Nephron progenitor cell (in vitro differentiated cells): ENCODE measurements around the gene FNDC3B.

ENCODE experiments used
- DNase-seq: peaks from one replicate; pipeline ENCODE4 v3.0.0; 2021
- H3K27ac Mint-ChIP-seq: 2 replicates; pipeline ENCODE4 v1.8.0; 2021; ENCODE audit warnings: mild to moderate bottlenecking, moderate library complexity, mixed read lengths
- H3K27me3 Mint-ChIP-seq: 2 replicates; pipeline ENCODE4 v1.8.0; 2021; ENCODE audit warnings: mild to moderate bottlenecking, low read depth, mixed read lengths; ENCODE audit not compliant: poor library complexity
- H3K36me3 Mint-ChIP-seq: 2 replicates; pipeline ENCODE4 v1.8.0; 2021; ENCODE audit warnings: low read depth, mixed read lengths
- H3K4me1 Mint-ChIP-seq: 2 replicates; pipeline ENCODE4 v1.8.0; 2021; ENCODE audit warnings: mixed read lengths
- H3K4me3 Mint-ChIP-seq: 2 replicates; pipeline ENCODE4 v1.8.0; 2021; ENCODE audit warnings: mild to moderate bottlenecking, moderate library complexity, mixed read lengths
- H3K9me3 Mint-ChIP-seq: 2 replicates; pipeline ENCODE4 v1.8.0; 2021; ENCODE audit warnings: mild to moderate bottlenecking, moderate library complexity, mixed read lengths
- TF ChIP-seq, protein P1 (sequence below): fragments of 200-600 bp; sonication (generic); IDR thresholded peaks from 2 replicates; pipeline ENCODE4 v1.5.0; 2021; ENCODE audit warnings: antibody characterized with exemption

Gene FNDC3B

DNA sequence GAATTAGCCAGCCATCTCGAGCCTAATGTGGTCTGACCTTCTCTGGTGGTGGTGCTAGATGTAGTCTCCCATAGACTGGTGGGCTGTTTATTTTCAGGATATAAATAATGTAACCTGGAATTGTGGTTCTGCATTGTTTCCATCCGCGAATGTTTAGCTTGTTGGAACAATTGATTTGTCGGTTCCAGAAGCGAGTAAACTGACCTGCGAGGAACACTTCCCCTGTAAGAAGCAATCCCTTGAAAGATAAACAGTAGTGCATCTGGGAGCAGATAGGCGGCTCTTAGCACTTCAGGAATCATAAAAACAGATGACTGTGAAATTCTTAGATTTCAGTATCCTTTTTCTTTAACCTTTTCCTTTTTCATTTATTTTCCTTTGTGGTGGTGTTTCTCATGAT is 251.1 kb downstream of the FNDC3B start:
- peaks cover 54% of the 10 kb centered on the region for H3K4me1 Mint-ChIP-seq
- TF ChIP-seq, protein P1, sequence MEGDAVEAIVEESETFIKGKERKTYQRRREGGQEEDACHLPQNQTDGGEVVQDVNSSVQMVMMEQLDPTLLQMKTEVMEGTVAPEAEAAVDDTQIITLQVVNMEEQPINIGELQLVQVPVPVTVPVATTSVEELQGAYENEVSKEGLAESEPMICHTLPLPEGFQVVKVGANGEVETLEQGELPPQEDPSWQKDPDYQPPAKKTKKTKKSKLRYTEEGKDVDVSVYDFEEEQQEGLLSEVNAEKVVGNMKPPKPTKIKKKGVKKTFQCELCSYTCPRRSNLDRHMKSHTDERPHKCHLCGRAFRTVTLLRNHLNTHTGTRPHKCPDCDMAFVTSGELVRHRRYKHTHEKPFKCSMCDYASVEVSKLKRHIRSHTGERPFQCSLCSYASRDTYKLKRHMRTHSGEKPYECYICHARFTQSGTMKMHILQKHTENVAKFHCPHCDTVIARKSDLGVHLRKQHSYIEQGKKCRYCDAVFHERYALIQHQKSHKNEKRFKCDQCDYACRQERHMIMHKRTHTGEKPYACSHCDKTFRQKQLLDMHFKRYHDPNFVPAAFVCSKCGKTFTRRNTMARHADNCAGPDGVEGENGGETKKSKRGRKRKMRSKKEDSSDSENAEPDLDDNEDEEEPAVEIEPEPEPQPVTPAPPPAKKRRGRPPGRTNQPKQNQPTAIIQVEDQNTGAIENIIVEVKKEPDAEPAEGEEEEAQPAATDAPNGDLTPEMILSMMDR = no peak
- H3K27me3 Mint-ChIP-seq = no peaks in the 10 kb centered on the region
- H3K36me3 Mint-ChIP-seq = peaks cover 60% of the 10 kb centered on the region
- peak overlapping the region; percentile 43 for H3K27ac Mint-ChIP-seq
- DNase-seq = no peak
- H3K4me3 Mint-ChIP-seq = no peak overlapping the region
- no peaks in the 10 kb centered on the region for H3K9me3 Mint-ChIP-seq

GRCh38 chr3:172291650-172292049 is 252.3 kb downstream of the FNDC3B start:
- no peak overlapping the region for H3K4me3 Mint-ChIP-seq
- H3K27me3 Mint-ChIP-seq = no peaks in the 10 kb centered on the region
- no peak for DNase-seq
- H3K4me1 Mint-ChIP-seq = peaks cover 59% of the 10 kb centered on the region
- TF ChIP-seq, protein P1 = no peak
- no peaks in the 10 kb centered on the region for H3K9me3 Mint-ChIP-seq
- H3K36me3 Mint-ChIP-seq = peaks cover 65% of the 10 kb centered on the region
- H3K27ac Mint-ChIP-seq = no peak overlapping the region

DNA sequence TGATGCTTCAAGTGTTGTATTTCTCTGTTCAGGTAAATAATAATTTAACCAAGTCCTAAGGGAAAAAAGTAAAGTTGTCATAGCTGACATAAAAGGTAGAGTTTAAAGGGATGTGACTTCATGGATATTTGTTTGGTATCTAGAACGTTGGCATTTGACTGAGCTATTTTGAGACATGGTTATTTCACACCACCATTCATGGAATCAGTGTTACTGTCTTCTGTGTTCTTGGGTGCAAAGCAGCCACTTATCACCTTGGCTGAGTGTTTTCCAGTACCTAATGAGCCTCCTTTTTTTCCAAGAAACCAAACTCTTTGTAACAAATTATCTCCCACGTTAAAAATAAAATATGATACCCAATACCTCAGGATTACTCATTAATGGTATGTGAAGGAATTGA is 253.0 kb downstream of the FNDC3B start:
- H3K9me3 Mint-ChIP-seq = no peaks in the 10 kb centered on the region
- H3K4me1 Mint-ChIP-seq = peaks cover 54% of the 10 kb centered on the region
- no peaks in the 10 kb centered on the region for H3K27me3 Mint-ChIP-seq
- no peak overlapping the region for H3K27ac Mint-ChIP-seq
- no peak for DNase-seq
- TF ChIP-seq, protein P1 = no peak
- H3K4me3 Mint-ChIP-seq = no peak overlapping the region
- peaks cover 67% of the 10 kb centered on the region for H3K36me3 Mint-ChIP-seq

DNA sequence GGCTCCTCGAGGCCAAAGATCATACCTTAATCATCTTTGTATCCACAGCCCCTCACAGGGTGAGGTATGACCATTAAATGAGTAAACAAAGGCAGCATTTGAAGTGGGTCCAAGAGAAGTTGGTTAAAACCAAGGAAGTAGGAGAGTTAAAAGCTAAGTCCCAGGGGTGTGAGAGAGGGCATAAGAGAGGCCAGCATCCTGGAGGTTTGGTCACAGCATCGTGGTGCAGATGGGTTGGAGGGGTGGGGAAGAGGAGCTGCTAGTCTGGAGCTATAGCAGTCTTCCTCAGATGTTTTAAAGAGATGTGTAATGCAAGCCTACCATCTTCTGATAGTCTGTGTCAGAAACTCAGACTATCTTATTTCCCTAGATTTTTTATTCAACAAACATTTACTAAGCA is 253.7 kb downstream of the FNDC3B start:
- no peak overlapping the region for H3K27ac Mint-ChIP-seq
- no peak for DNase-seq
- peaks cover 51% of the 10 kb centered on the region for H3K4me1 Mint-ChIP-seq
- H3K4me3 Mint-ChIP-seq = no peak overlapping the region
- H3K9me3 Mint-ChIP-seq = no peaks in the 10 kb centered on the region
- TF ChIP-seq, protein P1 = no peak
- no peaks in the 10 kb centered on the region for H3K27me3 Mint-ChIP-seq
- H3K36me3 Mint-ChIP-seq = peaks cover 69% of the 10 kb centered on the region

GRCh38 chr3:172294223-172294806 is 254.9 kb downstream of the FNDC3B start:
- TF ChIP-seq, protein P1 = no peak
- Mint-ChIP-seq H3K9me3 (no peaks in the 10 kb centered on the region), H3K36me3 (peaks cover 69% of the 10 kb centered on the region), H3K27me3 (no peaks in the 10 kb centered on the region), H3K27ac (peak overlapping the region; percentile 41), H3K4me1 (peaks cover 42% of the 10 kb centered on the region), H3K4me3 (no peak overlapping the region)
- no peak for DNase-seq

- TF ChIP-seq, protein P1 = no peak
- Mint-ChIP-seq H3K4me1 (peaks cover 23% of the 10 kb centered on the region), H3K4me3 (no peak overlapping the region), H3K9me3 (no peaks in the 10 kb centered on the region), H3K36me3 (peaks cover 79% of the 10 kb centered on the region), H3K27ac (peak overlapping the region; percentile 44), H3K27me3 (no peaks in the 10 kb centered on the region)
- DNase-seq = no peak
Observed at GRCh38 chr3:172296248-172296974, 257.0 kb downstream of the FNDC3B start.
